Stimulated activated CD4-positive, alpha-beta T cell treated with anti-CD3 and anti-CD28 coated beads, Interleukin-1b, Interleukin-23, amount 100 ng/mL, for 24 hours (primary cell): Measurements from ENCODE around the gene CD48.

Experiments
- DNase-seq, 4 experiments: peaks; one replicate each; pipeline ENCODE4 v3.0.0-alpha.2; 2020; ENCODE audit warnings: low read depth in 4 of 4, low spot score in 1 of 4

Gene CD48

GRCh38 chr1:160711602-160712311 is at the start of gene CD48:
CD48 (minus strand) TSS chr1:160711822; CDS start chr1:160711763, 59 bp downstream.
- peak in 1 of 4 experiments; percentile 51 for DNase-seq

GRCh38 chr1:160761046-160761445 is 49.4 kb upstream of the CD48 start:
- DNase-seq, result no peak

GRCh38 chr1:160759740-160760139 is 48.1 kb upstream of the CD48 start:
- DNase-seq, result no peak

GRCh38 chr1:160758521-160758920 is 46.9 kb upstream of the CD48 start:
- DNase-seq, result no peak

DNA sequence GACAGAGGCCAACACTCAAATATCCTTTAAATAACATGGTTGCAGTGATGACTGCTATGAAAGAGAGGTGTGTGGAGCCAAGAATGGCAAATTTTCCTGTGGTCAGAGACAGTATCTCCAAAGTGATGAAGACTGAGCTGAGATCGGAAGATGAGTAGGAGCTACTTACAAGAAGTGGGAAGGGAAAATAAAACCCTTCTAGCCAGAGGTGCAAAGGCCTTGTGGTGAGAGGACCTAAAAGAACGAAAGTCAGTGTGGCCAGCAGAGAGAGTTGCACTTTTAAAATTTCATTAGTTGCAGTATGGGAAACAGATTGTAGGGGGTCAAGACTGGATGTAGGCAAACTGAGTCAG is 45.2 kb upstream of the CD48 start:
- no peak for DNase-seq

DNA sequence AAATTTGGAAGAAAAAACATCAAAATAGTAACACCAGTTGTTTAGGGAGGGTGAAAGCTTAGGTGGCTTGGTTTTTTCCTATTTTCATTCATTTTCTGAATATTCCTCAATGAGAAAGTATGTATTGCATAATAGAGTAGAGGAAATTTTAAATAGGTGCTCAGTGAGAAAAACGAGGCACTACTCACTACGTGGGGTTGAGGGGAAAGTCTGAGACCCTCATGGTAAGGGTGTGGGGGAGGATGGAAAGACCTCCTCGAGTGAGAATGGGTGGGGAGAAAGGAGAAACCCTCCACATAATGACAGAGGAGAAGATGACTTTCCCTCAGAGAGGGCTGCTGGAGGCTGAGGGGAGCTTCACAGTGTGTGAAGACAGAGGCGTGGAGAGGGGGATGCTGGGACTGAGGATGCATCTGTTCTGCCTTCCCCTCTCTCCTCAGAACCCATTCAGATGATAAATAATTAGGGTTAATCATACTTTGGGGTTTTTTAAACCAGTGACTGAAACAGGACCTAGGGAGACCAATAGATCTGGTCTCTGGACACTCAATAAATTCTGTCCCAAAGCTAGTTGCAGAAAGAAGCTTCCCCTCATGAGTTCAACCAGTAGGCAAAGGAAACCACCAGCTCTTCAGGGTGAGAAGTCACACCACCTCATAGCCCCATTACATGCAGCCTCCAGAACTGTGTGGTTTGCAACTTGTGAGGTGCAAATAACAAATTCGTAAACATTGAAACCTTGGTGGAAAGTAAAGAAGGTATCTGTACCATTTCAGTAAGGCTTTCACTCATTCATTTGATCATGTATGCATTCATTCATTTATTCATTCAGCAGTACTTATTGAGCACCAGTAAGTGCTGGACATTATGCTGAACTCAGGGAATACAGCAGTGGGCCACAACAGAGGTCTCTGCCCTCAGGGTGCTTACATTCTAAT is 44.6 kb upstream of the CD48 start:
- no peak for DNase-seq

- no peak for DNase-seq
Observed at GRCh38 chr1:160755461-160755860, 43.8 kb upstream of the CD48 start.

DNA sequence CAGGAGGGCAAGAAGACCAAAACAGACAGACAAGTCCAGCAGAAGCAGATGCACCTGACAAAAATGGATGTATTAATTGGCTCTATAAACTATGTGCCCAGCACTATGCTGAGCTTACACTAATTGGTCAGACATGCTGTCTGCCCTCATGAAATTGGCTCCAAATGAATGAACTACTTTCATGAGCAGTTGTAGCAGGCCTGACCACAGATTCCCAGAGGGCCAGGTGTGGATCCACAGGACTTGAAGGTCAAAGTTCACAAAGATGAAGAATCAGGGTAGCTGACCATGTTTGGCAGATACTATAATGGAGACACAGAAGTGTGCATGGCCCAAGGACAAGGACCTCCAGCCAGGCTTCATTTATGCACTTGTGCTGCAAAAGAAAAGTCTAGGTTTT is 42.0 kb upstream of the CD48 start:
- no peak for DNase-seq

DNA sequence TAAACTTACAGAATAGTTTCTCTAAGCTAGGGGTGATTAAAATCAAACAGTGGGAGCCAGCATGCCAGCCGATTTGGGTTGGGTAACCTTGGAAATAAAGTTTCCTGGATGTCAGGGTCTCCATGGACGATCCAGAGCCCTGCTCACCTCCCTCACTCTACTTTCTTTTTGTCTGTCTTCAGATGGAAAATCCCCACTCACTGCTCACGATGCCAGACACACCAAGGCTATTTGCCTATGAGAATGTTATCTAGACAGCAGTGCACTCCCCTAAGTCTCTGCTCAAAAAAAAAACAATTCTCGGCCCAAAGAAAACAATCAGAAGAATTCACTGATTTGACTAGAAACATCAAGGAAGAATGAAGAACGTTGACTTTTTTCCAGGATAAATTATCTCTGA is 41.3 kb upstream of the CD48 start:
- no peak for DNase-seq

GRCh38 chr1:160752406-160752805 is 40.8 kb upstream of the CD48 start:
- DNase-seq, result no peak

- DNase-seq, result no peak
Observed at GRCh38 chr1:160750608-160751007, 39.0 kb upstream of the CD48 start.

DNA sequence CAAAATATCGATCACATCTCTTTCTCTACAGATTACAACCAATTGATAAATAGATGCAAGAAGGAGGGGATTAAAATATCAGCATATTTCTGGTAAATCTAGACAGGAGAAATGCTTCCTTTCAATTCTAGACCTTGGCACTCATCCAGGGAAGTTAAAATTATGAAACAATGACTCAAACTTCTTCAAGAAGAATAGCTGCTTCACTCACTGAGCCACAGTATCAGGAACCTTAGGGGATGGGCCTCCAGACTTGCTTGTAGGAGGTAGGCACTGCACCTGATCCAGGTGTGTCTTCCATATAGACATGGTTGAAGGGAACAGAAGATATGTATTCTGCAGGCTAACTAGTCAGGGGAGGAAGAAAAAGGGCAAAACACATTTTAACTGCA is 37.3 kb upstream of the CD48 start:
- DNase-seq, result no peak

DNA sequence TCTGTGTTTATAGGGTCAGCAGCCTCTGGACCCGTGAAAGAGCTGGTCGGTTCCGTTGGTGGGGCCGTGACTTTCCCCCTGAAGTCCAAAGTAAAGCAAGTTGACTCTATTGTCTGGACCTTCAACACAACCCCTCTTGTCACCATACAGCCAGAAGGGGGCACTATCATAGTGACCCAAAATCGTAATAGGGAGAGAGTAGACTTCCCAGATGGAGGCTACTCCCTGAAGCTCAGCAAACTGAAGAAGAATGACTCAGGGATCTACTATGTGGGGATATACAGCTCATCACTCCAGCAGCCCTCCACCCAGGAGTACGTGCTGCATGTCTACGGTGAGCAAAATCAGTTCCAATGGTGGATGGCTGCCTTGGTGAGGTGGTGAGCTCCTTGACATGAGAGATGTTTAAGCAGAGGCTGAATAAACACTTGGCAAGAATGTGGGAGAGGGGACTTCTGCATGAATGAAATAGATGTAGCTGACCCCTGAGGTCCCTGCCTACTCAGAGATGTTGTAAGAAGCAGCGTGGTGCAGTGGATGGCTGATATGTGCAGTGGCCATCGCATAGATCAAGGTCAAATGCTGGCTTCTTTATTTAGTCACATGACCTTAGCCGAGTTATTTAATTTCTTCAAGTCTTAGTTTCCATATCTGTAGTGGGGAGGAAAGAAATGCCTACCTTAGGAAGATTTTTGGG is 36.7 kb upstream of the CD48 start:
- DNase-seq, result no peak

DNA sequence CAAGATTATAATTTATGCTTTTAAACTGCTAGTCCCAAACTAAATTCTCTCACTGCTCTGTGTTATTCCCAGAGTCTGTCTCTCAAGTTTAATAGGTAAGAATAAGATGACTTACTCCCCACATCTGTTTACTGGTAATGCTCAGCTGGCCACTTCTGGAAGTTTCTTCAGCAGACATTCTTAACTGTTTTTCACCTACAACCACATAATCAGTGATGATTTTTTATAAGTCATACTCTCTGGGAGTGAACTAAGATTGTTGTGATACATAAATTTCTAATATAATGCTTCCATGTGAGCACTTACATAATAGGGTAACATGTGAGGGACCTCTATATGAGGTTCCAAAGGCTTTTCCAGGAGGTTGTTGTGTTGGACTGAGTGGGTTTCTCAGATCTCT is 36.1 kb upstream of the CD48 start:
- DNase-seq, result no peak

DNA sequence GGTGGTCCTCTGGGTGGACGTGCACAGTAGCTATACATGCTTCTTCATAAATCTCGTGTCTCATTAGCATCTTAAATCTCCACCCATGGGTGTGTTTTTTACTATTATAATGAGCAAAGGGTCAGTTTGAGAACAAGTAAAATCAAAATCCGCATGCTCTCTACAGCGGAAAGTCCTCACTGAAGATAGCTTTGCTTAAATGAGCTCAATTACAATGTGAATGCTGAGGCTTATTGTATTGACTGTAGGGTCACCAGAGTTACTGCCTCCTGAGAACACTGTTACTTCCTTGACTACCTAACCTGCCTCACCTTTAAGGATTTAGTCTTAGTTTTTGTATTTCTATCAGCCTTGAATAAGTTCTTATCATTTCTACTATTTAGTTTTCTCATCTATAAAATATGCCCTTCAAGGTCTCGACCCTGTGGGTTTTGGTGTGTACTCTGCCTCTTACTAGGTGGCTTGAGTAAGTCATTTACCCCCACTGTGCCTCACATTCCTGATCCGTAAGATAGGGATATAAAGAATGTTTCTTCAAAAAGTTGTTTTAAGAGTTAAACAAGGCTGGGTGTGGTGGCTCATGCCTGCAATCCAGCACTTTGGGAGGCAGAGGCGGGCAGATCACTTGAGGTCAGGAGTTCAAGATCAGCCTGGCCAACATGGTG is 35.3 kb upstream of the CD48 start:
- no peak for DNase-seq

DNA sequence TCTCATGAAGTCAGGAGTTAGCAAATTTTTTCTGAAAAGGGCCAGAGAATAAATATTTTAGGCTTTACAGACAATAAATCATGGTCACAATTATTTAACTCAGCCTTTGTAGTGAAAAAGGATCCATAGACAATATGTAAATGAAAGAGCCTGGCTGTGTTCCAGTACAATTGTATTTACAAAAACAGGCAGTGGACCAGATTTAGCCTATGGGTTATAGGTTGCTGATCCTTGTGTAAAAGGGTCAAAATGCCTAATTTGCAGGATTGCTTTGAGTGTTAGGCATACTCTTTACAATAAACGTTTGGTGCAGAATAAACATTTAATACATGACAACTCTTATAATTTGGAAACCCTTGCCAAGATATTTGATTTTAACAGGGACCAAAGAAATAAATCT is 33.9 kb upstream of the CD48 start:
- DNase-seq, result no peak

DNA sequence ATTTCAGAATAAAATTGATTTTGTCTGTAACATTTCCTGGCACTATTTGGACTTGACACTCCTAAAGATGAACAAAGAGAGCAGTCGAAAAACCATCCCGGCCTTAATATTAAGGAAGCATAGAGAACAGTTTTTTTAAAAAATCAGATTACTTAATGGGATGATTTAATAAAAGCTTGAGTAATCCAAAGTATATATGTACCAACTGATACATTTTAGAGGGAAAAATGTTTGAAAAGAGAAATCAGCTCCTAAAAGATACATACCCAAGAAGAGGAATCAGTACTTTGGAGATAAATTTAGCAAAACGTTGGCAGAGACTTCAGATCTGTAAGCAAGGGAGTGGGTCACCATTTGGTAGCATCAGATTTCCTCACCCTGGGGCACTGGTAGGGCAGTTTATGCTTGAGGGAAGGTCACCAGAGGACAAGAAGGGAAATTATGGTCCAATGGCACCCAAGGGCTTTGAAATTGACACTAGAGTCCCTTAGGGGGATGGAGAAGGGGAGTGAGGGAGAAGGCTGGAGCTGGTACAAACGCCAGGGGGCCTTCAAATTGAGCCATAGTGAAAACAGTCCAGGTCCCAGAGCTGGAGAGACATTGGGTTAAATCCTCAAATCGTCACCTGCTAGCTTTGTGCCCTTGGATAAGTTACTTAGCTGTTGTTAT is 33.4 kb upstream of the CD48 start:
- DNase-seq, result no peak

DNA sequence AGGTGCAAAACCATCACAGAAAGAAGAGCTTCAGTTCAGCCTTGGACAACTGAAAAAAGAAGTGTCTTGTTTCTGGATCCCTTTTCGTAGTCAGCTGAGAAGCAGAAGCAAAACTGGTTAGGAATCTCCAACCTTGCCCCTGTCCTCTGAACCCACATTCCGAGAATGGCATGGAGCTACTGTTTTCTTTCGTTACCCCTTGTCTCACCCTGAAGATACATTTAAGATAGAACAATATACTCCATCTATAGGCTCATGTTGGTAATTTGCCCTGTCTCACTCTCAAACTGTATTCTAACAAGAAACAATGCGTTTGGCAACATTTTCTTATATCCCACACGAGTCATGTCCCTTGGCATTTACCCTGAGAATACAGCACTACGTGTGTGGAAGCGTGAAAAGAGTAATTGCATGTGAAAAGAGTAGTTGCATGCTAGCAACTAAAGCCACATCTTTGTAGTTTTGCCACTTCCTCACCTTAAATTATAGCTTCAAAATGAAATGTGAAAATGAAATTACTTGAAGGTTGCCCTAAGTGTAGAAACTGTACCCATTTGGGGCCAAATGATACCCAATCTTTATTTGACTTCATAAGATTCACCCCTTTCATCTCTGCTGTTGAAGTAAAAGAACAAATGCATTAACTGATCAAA is 32.7 kb upstream of the CD48 start:
- no peak for DNase-seq

DNA sequence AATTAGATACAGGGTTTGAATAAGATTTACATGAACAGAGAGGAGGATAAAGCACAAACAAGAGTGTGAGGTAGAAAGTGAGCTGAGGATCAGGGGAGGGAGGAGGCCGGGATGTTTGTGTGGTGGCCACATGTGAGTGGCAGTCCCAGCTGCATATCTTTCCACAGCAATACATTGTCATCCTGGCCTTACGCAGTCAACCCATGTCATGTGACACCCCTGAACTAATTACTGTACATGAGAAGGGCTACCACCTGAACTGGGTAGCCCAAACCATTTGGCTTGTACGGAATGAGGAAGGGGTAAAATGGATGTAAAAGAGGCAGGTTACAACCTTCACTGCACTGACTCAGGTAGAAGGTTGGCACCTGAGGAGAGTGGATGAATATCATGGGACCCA is 31.6 kb upstream of the CD48 start:
- DNase-seq, result no peak

GRCh38 chr1:160742428-160743127 is 31.0 kb upstream of the CD48 start:
- DNase-seq, result no peak
